ENCODE measurements around the gene THADA. TPM values are rescaled to one million over a fixed set of nuclear protein-coding genes. Genes with fewer than 3 reads are reported as not detected.
A peak's percentile ranks its signal among the peaks of the same experiment; 100 is the strongest.

Gene THADA
- total and polyA plus RNA-seq, 2 experiments from 2014 or later, result 10.8 to 18.8 TPM

DNA sequence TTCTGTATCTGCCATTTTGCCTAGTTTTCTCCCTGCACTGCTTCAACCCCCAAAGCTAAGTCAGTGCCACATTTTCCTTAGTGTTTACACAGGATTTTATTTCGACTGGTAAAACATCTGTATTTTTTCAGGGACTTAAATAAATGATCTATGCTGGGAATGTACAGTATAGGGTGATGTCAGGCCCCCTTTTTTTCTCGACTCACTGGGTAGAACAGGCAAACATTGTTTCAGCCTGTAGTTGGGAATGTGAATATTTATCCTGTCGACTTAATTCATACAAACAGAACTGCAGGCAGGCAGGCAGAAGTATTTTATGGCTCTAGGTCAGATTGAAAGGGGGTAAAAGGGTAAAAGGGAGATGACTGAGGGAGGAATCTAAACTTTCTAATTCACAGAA lies 245.9 kb downstream of the THADA start:
- H3K79me2 ChIP-seq, result no peaks in the 10 kb centered on the region
- 6% methylated on average over 3 of the region's 3 CpGs for WGBS (ENCODE audit: low lambda C conversion rate, missing lambda C conversion rate)
- H3K36me3 ChIP-seq (replicated peaks; ENCODE audit: insufficient read depth, low read depth), result no peaks in the 10 kb centered on the region
- no peak for DNase-seq (ENCODE audit: low spot score)
- H3K4me3 ChIP-seq, result no peak overlapping the region
- H3K27ac ChIP-seq, result peak overlapping the region; percentile 85
- TF ChIP-seq EZH2phosphoT487 (IDR thresholded peaks at IDR 0.05; ENCODE audit: low read depth, severe bottlenecking, unreplicated experiment) (no peak), EZH2 (IDR thresholded peaks at IDR 0.05; ENCODE audit: borderline replicate concordance) (no peak)
- TF ChIP-seq, protein P1, sequence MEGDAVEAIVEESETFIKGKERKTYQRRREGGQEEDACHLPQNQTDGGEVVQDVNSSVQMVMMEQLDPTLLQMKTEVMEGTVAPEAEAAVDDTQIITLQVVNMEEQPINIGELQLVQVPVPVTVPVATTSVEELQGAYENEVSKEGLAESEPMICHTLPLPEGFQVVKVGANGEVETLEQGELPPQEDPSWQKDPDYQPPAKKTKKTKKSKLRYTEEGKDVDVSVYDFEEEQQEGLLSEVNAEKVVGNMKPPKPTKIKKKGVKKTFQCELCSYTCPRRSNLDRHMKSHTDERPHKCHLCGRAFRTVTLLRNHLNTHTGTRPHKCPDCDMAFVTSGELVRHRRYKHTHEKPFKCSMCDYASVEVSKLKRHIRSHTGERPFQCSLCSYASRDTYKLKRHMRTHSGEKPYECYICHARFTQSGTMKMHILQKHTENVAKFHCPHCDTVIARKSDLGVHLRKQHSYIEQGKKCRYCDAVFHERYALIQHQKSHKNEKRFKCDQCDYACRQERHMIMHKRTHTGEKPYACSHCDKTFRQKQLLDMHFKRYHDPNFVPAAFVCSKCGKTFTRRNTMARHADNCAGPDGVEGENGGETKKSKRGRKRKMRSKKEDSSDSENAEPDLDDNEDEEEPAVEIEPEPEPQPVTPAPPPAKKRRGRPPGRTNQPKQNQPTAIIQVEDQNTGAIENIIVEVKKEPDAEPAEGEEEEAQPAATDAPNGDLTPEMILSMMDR (IDR thresholded peaks at IDR 0.05; ENCODE audit: poor library complexity), result no peak
- no peaks in the 10 kb centered on the region for H3K9me2 ChIP-seq (replicated peaks; ENCODE audit: insufficient read depth)
- H4K20me1 ChIP-seq (ENCODE audit: insufficient read depth, poor library complexity, severe bottlenecking), result no peaks in the 10 kb centered on the region
- H3K4me1 ChIP-seq (ENCODE audit: insufficient read depth), result peaks cover 56% of the 10 kb centered on the region
- no peaks in the 10 kb centered on the region for H3K9me3 ChIP-seq (ENCODE audit: low read depth)
- no peak overlapping the region for H2AFZ ChIP-seq
- peak overlapping the region; percentile 15 for H3K4me2 ChIP-seq
- no peaks in the 10 kb centered on the region for H3K27me3 ChIP-seq

- H3K27me3 ChIP-seq, result no peaks in the 10 kb centered on the region
- no peak overlapping the region for H3K4me3 ChIP-seq
- peak; percentile 61 for DNase-seq (ENCODE audit: low spot score)
- no peaks in the 10 kb centered on the region for H3K9me3 ChIP-seq (ENCODE audit: low read depth)
- H4K20me1 ChIP-seq (ENCODE audit: insufficient read depth, poor library complexity, severe bottlenecking), result no peaks in the 10 kb centered on the region
- H3K4me1 ChIP-seq (ENCODE audit: insufficient read depth), result peaks cover 64% of the 10 kb centered on the region
- peak overlapping the region; percentile 85 for H3K27ac ChIP-seq
- 34% methylated on average over 1 of the region's 1 CpG for WGBS (ENCODE audit: low lambda C conversion rate, missing lambda C conversion rate)
- TF ChIP-seq EZH2phosphoT487 (IDR thresholded peaks at IDR 0.05; ENCODE audit: low read depth, severe bottlenecking, unreplicated experiment) (no peak), EZH2 (IDR thresholded peaks at IDR 0.05; ENCODE audit: borderline replicate concordance) (no peak)
- TF ChIP-seq, protein P1 (IDR thresholded peaks at IDR 0.05; ENCODE audit: poor library complexity), result no peak
- H2AFZ ChIP-seq, result no peak overlapping the region
- H3K4me2 ChIP-seq, result peak overlapping the region; percentile 15
- no peaks in the 10 kb centered on the region for H3K36me3 ChIP-seq (replicated peaks; ENCODE audit: insufficient read depth, low read depth)
- H3K79me2 ChIP-seq, result no peaks in the 10 kb centered on the region
- no peaks in the 10 kb centered on the region for H3K9me2 ChIP-seq (replicated peaks; ENCODE audit: insufficient read depth)
Measured at GRCh38 chr2:43348908-43349661, 246.8 kb downstream of the THADA start.

GRCh38 chr2:43347746-43348145 lies 248.1 kb downstream of the THADA start:
- H2AFZ ChIP-seq, result no peak overlapping the region
- peak overlapping the region; percentile 4 for H3K4me2 ChIP-seq
- TF ChIP-seq, protein P1 (IDR thresholded peaks at IDR 0.05; ENCODE audit: poor library complexity), result no peak
- TF ChIP-seq EZH2 (IDR thresholded peaks at IDR 0.05; ENCODE audit: borderline replicate concordance) (no peak), EZH2phosphoT487 (IDR thresholded peaks at IDR 0.05; ENCODE audit: low read depth, severe bottlenecking, unreplicated experiment) (no peak)
- peaks cover 72% of the 10 kb centered on the region for H3K4me1 ChIP-seq (ENCODE audit: insufficient read depth)
- H3K9me2 ChIP-seq (replicated peaks; ENCODE audit: insufficient read depth), result no peaks in the 10 kb centered on the region
- no peaks in the 10 kb centered on the region for H3K9me3 ChIP-seq (ENCODE audit: low read depth)
- WGBS (ENCODE audit: low lambda C conversion rate, missing lambda C conversion rate), result 56% methylated on average over 4 of the region's 4 CpGs
- H3K4me3 ChIP-seq, result no peak overlapping the region
- DNase-seq (ENCODE audit: low spot score), result no peak
- H3K27me3 ChIP-seq, result no peaks in the 10 kb centered on the region
- no peaks in the 10 kb centered on the region for H3K36me3 ChIP-seq (replicated peaks; ENCODE audit: insufficient read depth, low read depth)
- H4K20me1 ChIP-seq (ENCODE audit: insufficient read depth, poor library complexity, severe bottlenecking), result no peaks in the 10 kb centered on the region
- peak overlapping the region; percentile 85 for H3K27ac ChIP-seq
- H3K79me2 ChIP-seq, result no peaks in the 10 kb centered on the region

Measured in hepatocyte (in vitro differentiated cells).